Neuronal stem cell (in vitro differentiated cells): ENCODE measurements around the gene ALPP.
A peak's percentile ranks its signal among the peaks of the same experiment; 100 is the strongest.
"Not testable (repeated sequence)": the region's sequence is repeated elsewhere in the genome, so short reads cannot be mapped to it uniquely, and the experiment has no call there.

Experiments used
- DNase-seq: peaks from one replicate; pipeline ENCODE4 v3.0.0-alpha.2; 2013; ENCODE audit warnings: low spot score
- H2AFZ ChIP-seq: one replicate; pipeline ENCODE4 v1.6.1; 2013; ENCODE audit warnings: mild to moderate bottlenecking, low read length, inconsistent platforms
- H2AK5ac ChIP-seq: 2 replicates; pipeline ENCODE4 v1.6.1; 2013; ENCODE audit warnings: low read depth, mild to moderate bottlenecking, inconsistent platforms, low read length, moderate library complexity, mixed read lengths
- H2BK120ac ChIP-seq: 2 replicates; pipeline ENCODE4 v1.6.1; 2013; ENCODE audit warnings: low read depth, mild to moderate bottlenecking, inconsistent platforms, low read length, moderate library complexity, mixed read lengths
- H2BK12ac ChIP-seq: one replicate; pipeline ENCODE4 v1.6.1; 2013; ENCODE audit warnings: low read length, inconsistent platforms
- H2BK15ac ChIP-seq: 2 replicates; pipeline ENCODE4 v1.6.1; 2013; ENCODE audit warnings: mild to moderate bottlenecking, low read length, inconsistent platforms, mixed read lengths
- H2BK5ac ChIP-seq: one replicate; pipeline ENCODE4 v1.6.1; 2013; ENCODE audit warnings: inconsistent platforms, mild to moderate bottlenecking, low read length, moderate library complexity
- H3K14ac ChIP-seq: one replicate; pipeline ENCODE4 v1.6.1; 2013; ENCODE audit warnings: low read length, inconsistent platforms
- H3K18ac ChIP-seq: 2 replicates; pipeline ENCODE4 v1.6.1; 2013; ENCODE audit warnings: low read length, inconsistent platforms
- H3K23ac ChIP-seq: 2 replicates; pipeline ENCODE4 v1.6.1; 2013; ENCODE audit warnings: low read depth, mild to moderate bottlenecking, mixed read lengths, low read length, inconsistent platforms; ENCODE audit not compliant: poor library complexity
- H3K27ac ChIP-seq: replicated peaks from 3 replicates; pipeline ENCODE4 v1.5.1; 2013; ENCODE audit warnings: low read length, inconsistent platforms
- H3K27me3 ChIP-seq, 3 experiments: 2 replicates each; pipeline ENCODE4 v1.6.1; 2013; ENCODE audit warnings: low read length in 3 of 3, mild to moderate bottlenecking in 2 of 3, inconsistent platforms in 1 of 3, low read depth in 1 of 3, mixed read lengths in 1 of 3, moderate library complexity in 1 of 3; ENCODE audit not compliant: control insufficient read depth in 3 of 3, insufficient read depth in 3 of 3
- H3K36me3 ChIP-seq, 2 donors: replicated peaks in 1 of 2; 2 replicates each; pipeline ENCODE4 v1.6.1; 2013; ENCODE audit warnings: low read length in 2 of 2; ENCODE audit not compliant: control insufficient read depth in 2 of 2, insufficient read depth in 2 of 2
- H3K4ac ChIP-seq: 2 replicates; pipeline ENCODE4 v1.6.1; 2013; ENCODE audit warnings: inconsistent platforms, mild to moderate bottlenecking, low read length, moderate library complexity
- H3K4me1 ChIP-seq, 2 donors: 1 replicate in 1 of 2; 2 replicates in 1 of 2; pipeline ENCODE4 v1.6.1; 2013; ENCODE audit warnings: low read length in 2 of 2, low read depth in 1 of 2; ENCODE audit not compliant: control insufficient read depth in 2 of 2, insufficient read depth in 1 of 2
- H3K4me2 ChIP-seq: one replicate; pipeline ENCODE4 v1.6.1; 2013; ENCODE audit warnings: mild to moderate bottlenecking, low read length, inconsistent platforms; ENCODE audit not compliant: insufficient read depth, poor library complexity, severe bottlenecking
- H3K4me3 ChIP-seq, 2 donors: 2 replicates each; pipeline ENCODE4 v1.5.1; 2013; ENCODE audit warnings: low read length in 2 of 2, mild to moderate bottlenecking in 2 of 2, inconsistent platforms in 1 of 2, moderate library complexity in 1 of 2
- H3K79me1 ChIP-seq: one replicate; pipeline ENCODE4 v1.6.1; 2013; ENCODE audit warnings: low read depth, mild to moderate bottlenecking, inconsistent platforms, low read length, moderate library complexity
- H3K9ac ChIP-seq: one replicate; pipeline ENCODE4 v1.6.1; 2013; ENCODE audit warnings: mild to moderate bottlenecking, low read depth, low read length, inconsistent platforms; ENCODE audit not compliant: poor library complexity
- H3K9me3 ChIP-seq, 2 donors: replicated peaks in 1 of 2; 2 replicates each; pipeline versions ENCODE3 to v1.6.1; 2013; ENCODE audit warnings: low read length in 2 of 2, mild to moderate bottlenecking in 2 of 2, inconsistent platforms in 1 of 2, low read depth in 1 of 2, mixed read lengths in 1 of 2, moderate library complexity in 1 of 2; ENCODE audit not compliant: control insufficient read depth in 2 of 2, insufficient read depth in 1 of 2
- H4K8ac ChIP-seq: one replicate; pipeline ENCODE4 v1.6.1; 2013; ENCODE audit warnings: low read depth, mild to moderate bottlenecking, inconsistent platforms, low read length, moderate library complexity
- H4K91ac ChIP-seq: one replicate; pipeline ENCODE4 v1.6.1; 2013; ENCODE audit warnings: low read length, low read depth, mild to moderate bottlenecking, inconsistent platforms; ENCODE audit not compliant: poor library complexity
- WGBS, 2 donors: extraction: QIAGEN DNeasy Blood & Tissue Kit; methylation state at CpG; one replicate each; pipeline ENCODE4 v1.1.7; 2013; ENCODE audit warnings: missing lambda C conversion rate in 2 of 2, mixed read lengths in 1 of 2; ENCODE audit not compliant: insufficient read length in 2 of 2, insufficient replicate concordance in 1 of 2; ENCODE audit errors: extremely low coverage in 2 of 2; 5-methylcytosine and 5-hydroxymethylcytosine counted together

ALPP gene

GRCh38 chr2:232379610-232380590 is 1.3 kb downstream of the ALPP start:
- no CpG with 5 or more reads among the region's 41 CpGs for WGBS, 2 donors
- not testable (repeated sequence) for H3K9me3 ChIP-seq, H3K23ac ChIP-seq, H2BK120ac ChIP-seq, DNase-seq, H3K4me2 ChIP-seq, H3K4me1 ChIP-seq, H3K9ac ChIP-seq, H2BK12ac ChIP-seq, H2BK15ac ChIP-seq, H4K8ac ChIP-seq, H3K4me3 ChIP-seq, H3K4ac ChIP-seq, H2AFZ ChIP-seq, H2BK5ac ChIP-seq, H3K36me3 ChIP-seq, H2AK5ac ChIP-seq, H3K27ac ChIP-seq, H3K79me1 ChIP-seq, H4K91ac ChIP-seq
- peaks cover 0 to 21% (median 19%) of the 10 kb centered on the region in 3 experiments for H3K27me3 ChIP-seq
- H3K18ac ChIP-seq, result peak overlapping the region; percentile 76
- H3K14ac ChIP-seq, result peak overlapping the region; percentile 94

GRCh38 chr2:232381204-232382031 is 2.9 kb downstream of the ALPP start:
- H3K9me3 ChIP-seq, H3K27ac ChIP-seq, H3K4me1 ChIP-seq, H3K79me1 ChIP-seq, H3K14ac ChIP-seq, H4K91ac ChIP-seq, H3K9ac ChIP-seq, H2AFZ ChIP-seq, H2BK5ac ChIP-seq, H2BK120ac ChIP-seq, H3K36me3 ChIP-seq, DNase-seq, H4K8ac ChIP-seq, H2BK15ac ChIP-seq, H3K4ac ChIP-seq, H2BK12ac ChIP-seq, H3K4me2 ChIP-seq: not testable (repeated sequence)
- Histone ChIP-seq H2AK5ac (peak overlapping the region; percentile 40), H3K4me3 (peak overlapping the region in 1 of 2 donors; percentile 11), H3K27me3 (peaks cover 7 to 33% (median 25%) of the 10 kb centered on the region in 3 experiments), H3K23ac (peak overlapping the region; percentile 95), H3K18ac (peak overlapping the region; percentile 64)
- WGBS, 2 donors, result no CpG with 5 or more reads among the region's 59 CpGs

GRCh38 chr2:232382331-232383225 is 4.0 kb downstream of the ALPP start:
- DNase-seq, result no peak

More at GRCh38 chr2:232382331-232383225, 4.0 kb downstream of the ALPP start:
- no peak overlapping the region for H3K9ac ChIP-seq
- H3K4me1 ChIP-seq, result peaks cover 0 to 7% of the 10 kb centered on the region in 2 donors
- no peak overlapping the region for H2BK5ac ChIP-seq
- peak overlapping the region; percentile 8 for H3K14ac ChIP-seq
- H3K27me3 ChIP-seq, result peaks cover 18 to 45% (median 35%) of the 10 kb centered on the region in 3 experiments
- no peak overlapping the region for H2AFZ ChIP-seq
- H2BK120ac ChIP-seq, result no peak overlapping the region
- H2BK12ac ChIP-seq, result no peak overlapping the region
- no peak overlapping the region for H3K4ac ChIP-seq
- H3K36me3 ChIP-seq, result no peaks in the 10 kb centered on the region
- WGBS, 2 donors, result no CpG with 5 or more reads among the region's 18 CpGs
- H3K4me3 ChIP-seq, result no peak overlapping the region
- H3K4me2 ChIP-seq, result no peak overlapping the region
- H2AK5ac ChIP-seq, result peak overlapping the region; percentile 40
- H3K9me3 ChIP-seq, result peaks cover 0 to 4% of the 10 kb centered on the region in 2 donors
- H3K18ac ChIP-seq, result no peak overlapping the region
- no peaks in the 10 kb centered on the region for H3K79me1 ChIP-seq
- no peak overlapping the region for H3K23ac ChIP-seq
- H2BK15ac ChIP-seq, result no peak overlapping the region
- H4K91ac ChIP-seq, result no peak overlapping the region
- H3K27ac ChIP-seq, result no peak overlapping the region
- H4K8ac ChIP-seq, result no peak overlapping the region
